GM23338 (cell line): Measurements from ENCODE around the gene ACBD3.
A peak's percentile ranks its signal among the peaks of the same experiment; 100 is the strongest.

Experiments used
- REST ChIP-seq: IDR thresholded peaks from one replicate; pipeline ENCODE4 v1.6.1; 2018; ENCODE audit warnings: antibody characterized with exemption; ENCODE audit not compliant: unreplicated experiment
- TF ChIP-seq, protein P1 (sequence below), 2 experiments: fragments of 200-600 bp in 1 of 2; sonication (generic) in 1 of 2; conservative IDR thresholded peaks; 2 replicates each; pipeline versions ENCODE4 v1.5.1 to v1.6.1; 2016 to 2017; ENCODE audit warnings: antibody characterized with exemption in 2 of 2, low read depth in 2 of 2, mild to moderate bottlenecking in 2 of 2, moderate library complexity in 1 of 2

GRCh38 chr1:226149806-226150205 is 36.7 kb downstream of the ACBD3 start:
- TF ChIP-seq, protein P1, sequence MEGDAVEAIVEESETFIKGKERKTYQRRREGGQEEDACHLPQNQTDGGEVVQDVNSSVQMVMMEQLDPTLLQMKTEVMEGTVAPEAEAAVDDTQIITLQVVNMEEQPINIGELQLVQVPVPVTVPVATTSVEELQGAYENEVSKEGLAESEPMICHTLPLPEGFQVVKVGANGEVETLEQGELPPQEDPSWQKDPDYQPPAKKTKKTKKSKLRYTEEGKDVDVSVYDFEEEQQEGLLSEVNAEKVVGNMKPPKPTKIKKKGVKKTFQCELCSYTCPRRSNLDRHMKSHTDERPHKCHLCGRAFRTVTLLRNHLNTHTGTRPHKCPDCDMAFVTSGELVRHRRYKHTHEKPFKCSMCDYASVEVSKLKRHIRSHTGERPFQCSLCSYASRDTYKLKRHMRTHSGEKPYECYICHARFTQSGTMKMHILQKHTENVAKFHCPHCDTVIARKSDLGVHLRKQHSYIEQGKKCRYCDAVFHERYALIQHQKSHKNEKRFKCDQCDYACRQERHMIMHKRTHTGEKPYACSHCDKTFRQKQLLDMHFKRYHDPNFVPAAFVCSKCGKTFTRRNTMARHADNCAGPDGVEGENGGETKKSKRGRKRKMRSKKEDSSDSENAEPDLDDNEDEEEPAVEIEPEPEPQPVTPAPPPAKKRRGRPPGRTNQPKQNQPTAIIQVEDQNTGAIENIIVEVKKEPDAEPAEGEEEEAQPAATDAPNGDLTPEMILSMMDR (conservative IDR thresholded peaks at IDR 0.05; ENCODE audit: low read depth in 2 of 2) = peak; percentile 20 to 36; a peak in 3 of 4 replicates
- no peak for TF ChIP-seq REST
